GM12872 (cell line): Measurements from ENCODE around the gene ERC1.

Source experiments
- TF ChIP-seq, protein P1 (sequence below): IDR thresholded peaks from 3 replicates; pipeline ENCODE4 v1.5.1; 2011; ENCODE audit warnings: low read depth, mild to moderate bottlenecking, low read length, moderate library complexity; ENCODE audit not compliant: insufficient read depth

Gene ERC1

GRCh38 chr12:1510056-1510812 is 519.2 kb downstream of the ERC1 start:
- TF ChIP-seq, protein P1, sequence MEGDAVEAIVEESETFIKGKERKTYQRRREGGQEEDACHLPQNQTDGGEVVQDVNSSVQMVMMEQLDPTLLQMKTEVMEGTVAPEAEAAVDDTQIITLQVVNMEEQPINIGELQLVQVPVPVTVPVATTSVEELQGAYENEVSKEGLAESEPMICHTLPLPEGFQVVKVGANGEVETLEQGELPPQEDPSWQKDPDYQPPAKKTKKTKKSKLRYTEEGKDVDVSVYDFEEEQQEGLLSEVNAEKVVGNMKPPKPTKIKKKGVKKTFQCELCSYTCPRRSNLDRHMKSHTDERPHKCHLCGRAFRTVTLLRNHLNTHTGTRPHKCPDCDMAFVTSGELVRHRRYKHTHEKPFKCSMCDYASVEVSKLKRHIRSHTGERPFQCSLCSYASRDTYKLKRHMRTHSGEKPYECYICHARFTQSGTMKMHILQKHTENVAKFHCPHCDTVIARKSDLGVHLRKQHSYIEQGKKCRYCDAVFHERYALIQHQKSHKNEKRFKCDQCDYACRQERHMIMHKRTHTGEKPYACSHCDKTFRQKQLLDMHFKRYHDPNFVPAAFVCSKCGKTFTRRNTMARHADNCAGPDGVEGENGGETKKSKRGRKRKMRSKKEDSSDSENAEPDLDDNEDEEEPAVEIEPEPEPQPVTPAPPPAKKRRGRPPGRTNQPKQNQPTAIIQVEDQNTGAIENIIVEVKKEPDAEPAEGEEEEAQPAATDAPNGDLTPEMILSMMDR, result no peak

GRCh38 chr12:1515010-1515409 is 524.0 kb downstream of the ERC1 start:
- TF ChIP-seq, protein P1, result no peak

GRCh38 chr12:1515428-1515827 is 524.4 kb downstream of the ERC1 start:
- TF ChIP-seq, protein P1, result no peak

DNA sequence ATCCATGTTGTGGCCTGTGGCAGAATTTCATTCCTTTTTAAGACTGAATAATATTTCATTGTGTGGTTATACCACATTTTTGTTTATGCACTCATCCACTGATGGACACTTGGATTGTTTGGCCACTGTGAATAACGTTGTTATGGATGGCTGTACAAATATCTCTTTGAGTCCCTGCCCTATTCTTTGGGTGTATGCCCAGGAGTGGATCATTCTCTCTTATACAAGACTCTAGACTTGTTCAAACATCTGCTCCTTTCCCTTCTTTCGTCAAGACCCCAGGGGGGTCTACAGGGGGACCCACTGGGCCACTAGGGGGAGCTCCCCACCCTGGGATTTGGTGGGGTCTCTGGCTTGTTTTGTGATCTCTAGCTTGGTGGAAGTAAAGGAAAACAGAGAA is 526.0 kb downstream of the ERC1 start:
- TF ChIP-seq, protein P1, result peak; percentile 78

- TF ChIP-seq, protein P1, result no peak
Measured at GRCh38 chr12:1517734-1518525, 526.9 kb downstream of the ERC1 start.

- TF ChIP-seq, protein P1, result no peak
Measured at GRCh38 chr12:1518591-1519516, 527.8 kb downstream of the ERC1 start.

DNA sequence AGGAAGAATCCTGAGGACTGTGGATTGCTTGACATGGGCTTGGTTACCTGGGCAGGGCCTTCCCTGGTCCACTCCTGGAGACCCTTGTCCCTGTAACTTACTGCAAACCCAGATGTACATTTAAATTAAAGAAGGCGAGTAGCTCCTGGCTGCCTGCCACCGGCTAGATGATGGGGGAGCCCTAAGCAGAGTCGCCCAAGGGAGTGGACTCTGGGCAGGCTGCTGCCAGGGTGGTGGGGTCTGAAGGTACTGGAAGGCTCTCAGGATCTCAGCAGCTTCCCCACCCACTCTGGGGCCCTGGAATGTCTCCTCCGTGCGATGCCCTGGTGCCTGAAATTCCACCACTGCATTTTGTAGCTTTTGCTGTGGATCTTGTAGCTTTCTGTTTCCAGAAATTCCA is 528.6 kb downstream of the ERC1 start:
- TF ChIP-seq, protein P1, result no peak
